ENCODE results near the gene IGFL4.
"Not testable (repeated sequence)": the region's sequence is repeated elsewhere in the genome, so short reads cannot be mapped to it uniquely, and the experiment has no call there.

Gene IGFL4

DNA sequence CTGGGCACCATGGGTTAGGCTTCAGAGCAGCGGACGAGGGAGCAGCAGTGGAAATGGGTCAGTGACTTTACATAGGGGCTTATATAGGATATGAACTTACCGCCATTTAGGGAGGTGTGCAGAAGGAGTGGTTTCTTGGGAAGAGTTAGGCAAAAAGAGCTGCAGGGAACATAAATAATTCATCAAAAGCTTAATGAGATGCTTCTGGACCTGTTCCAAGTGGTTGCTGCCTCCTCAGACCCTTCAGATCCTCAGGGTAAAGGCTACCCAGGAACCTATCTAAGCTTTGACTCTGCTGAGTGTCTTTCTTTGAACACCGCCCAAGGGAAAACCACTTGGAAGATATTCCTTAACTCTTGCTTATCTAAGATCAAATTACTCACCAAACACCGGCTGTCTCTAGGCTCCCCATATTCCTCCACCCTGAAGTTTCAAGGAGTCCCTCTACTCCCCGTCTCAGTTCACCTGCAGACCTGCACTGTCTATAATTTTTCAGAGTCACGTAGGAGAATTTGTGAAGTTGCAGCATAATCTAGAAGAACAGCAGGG is at the start of gene IGFL4:
Gene IGFL4 (minus strand): TSS at position 51 of the 549 bp plus-strand sequence. CDS start 40 bp downstream, at position 11.
- no peak for DNase-seq (ENCODE audit: low read depth, low spot score)

GRCh38 chr19:46090444-46090843 is 49.6 kb upstream of the IGFL4 start:
- DNase-seq (ENCODE audit: low read depth, low spot score), result no peak

DNA sequence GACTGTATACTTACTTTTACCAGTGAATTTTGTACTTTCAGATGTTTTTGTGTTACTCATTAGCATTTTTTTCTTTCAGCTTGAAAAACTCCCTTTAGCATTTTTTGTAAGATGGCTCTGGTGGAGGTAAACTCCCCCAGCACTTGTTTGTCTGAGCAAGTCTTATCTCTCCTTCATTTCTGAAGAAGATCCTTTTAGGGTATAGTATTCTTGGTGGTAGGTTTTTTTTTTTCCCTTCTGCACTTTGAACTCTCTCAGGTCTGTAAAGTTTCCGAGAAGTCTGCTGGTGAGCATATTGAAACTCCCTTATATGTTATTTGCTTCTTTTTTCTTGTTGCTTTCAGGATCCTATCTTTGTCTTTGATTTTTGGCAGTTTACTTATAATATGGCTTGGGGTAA is 48.6 kb upstream of the IGFL4 start:
- no peak for DNase-seq (ENCODE audit: low read depth, low spot score)

DNA sequence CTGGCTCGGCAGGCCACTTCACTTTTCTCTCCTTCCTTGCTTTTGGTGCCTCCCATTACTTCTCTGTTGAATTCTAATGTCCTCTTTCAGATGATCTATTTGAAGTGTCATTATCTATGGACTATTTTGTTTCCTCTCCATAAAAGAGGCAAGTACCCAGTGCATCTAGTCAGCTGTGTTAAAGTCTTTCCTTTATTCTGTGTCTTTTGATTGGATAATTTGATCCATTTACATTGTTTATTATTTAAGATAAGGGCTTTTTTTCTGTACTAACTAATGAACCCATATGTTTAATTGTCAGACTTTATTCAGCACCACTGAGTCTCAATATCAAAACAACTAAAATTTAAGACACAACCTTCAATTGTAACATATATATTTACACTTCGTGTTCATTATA is 47.3 kb upstream of the IGFL4 start:
- DNase-seq (ENCODE audit: low read depth, low spot score), result no peak

GRCh38 chr19:46085888-46086287 is 45.1 kb upstream of the IGFL4 start:
- no peak for DNase-seq (ENCODE audit: low read depth, low spot score)

- DNase-seq (ENCODE audit: low read depth, low spot score), result no peak
These were observed 41.9 kb upstream of the IGFL4 start for GRCh38 chr19:46082728-46083050.

GRCh38 chr19:46081928-46082727 is 41.3 kb upstream of the IGFL4 start:
- DNase-seq (ENCODE audit: low read depth, low spot score), result no peak

DNA sequence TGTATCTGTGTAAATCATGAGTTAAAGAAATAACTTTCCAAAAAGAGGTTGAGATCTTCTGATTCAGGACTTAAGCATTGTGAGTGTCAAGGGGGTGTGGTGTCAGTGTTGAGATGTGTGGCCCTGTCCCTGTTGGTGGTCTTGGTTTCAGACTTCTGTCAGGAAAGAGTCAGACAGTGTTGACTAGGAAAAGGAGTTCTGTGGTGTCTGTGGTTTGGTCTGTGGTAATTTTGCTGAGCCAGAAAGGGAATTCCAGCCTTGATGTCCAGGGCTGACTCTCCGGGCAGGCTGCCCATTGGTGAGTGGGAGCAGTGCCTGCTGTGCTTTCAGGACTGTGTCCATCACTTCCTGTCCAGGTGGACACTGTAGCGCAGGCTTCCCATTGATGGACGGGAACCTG is 39.8 kb upstream of the IGFL4 start:
- peak; percentile 89 for DNase-seq (ENCODE audit: low read depth, low spot score)

DNA sequence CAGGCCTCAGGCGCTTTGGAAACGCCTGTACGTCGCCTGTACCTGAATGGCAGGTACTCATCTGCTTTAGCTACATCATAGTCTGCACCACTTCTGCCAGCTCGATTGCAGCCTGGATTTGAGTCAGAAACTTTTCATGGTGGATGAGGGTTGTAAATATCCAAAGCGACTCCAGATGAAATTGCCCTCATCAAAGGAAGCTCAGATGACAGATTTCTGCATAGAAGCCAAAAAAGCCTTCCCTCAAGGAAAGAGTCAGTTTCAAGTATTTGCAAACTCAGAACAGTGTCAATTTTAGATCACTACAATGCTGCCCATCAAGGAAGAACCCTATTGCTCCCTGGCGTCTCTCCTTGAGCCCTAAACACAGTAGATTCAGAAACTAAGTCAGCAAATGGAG is 38.8 kb upstream of the IGFL4 start:
- no peak for DNase-seq (ENCODE audit: low read depth, low spot score)

DNA sequence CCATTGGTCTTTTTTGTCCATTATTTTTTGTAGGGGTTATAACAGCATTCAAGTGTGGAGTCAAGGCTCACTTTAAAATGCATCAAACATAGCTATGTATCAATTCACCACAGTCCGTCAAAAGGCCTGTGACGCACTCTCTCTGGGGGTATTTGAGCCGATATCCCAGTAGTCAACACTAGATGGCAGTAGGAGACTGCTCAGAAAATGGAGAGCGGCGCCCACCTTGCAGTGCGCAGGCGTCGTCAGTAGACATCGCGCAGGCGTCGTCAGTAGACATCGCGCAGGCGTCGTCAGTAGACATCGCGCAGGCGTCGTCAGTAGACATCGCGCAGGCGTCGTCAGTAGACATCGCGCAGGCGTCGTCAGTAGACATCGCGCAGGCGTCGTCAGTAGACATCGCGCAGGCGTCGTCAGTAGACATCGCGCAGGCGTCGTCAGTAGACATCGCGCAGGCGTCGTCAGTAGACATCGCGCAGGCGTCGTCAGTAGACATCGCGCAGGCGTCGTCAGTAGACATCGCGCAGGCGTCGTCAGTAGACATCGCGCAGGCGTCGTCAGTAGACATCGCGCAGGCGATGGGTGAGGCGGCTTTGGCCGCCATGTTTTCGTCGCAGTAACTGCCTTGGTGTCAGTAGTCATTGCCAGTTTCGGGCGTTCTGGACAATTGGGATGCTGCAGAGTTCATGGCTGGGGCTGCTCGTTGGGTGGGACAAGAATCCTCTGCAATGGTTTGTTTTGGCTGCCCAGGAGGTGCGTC is 38.0 kb upstream of the IGFL4 start:
- not testable (repeated sequence) for DNase-seq (ENCODE audit: low read depth, low spot score)

GRCh38 chr19:46077815-46078167 is 37.0 kb upstream of the IGFL4 start:
- DNase-seq (ENCODE audit: low read depth, low spot score), result no peak

GRCh38 chr19:46076951-46077814 is 36.4 kb upstream of the IGFL4 start:
- no peak for DNase-seq (ENCODE audit: low read depth, low spot score)

DNA sequence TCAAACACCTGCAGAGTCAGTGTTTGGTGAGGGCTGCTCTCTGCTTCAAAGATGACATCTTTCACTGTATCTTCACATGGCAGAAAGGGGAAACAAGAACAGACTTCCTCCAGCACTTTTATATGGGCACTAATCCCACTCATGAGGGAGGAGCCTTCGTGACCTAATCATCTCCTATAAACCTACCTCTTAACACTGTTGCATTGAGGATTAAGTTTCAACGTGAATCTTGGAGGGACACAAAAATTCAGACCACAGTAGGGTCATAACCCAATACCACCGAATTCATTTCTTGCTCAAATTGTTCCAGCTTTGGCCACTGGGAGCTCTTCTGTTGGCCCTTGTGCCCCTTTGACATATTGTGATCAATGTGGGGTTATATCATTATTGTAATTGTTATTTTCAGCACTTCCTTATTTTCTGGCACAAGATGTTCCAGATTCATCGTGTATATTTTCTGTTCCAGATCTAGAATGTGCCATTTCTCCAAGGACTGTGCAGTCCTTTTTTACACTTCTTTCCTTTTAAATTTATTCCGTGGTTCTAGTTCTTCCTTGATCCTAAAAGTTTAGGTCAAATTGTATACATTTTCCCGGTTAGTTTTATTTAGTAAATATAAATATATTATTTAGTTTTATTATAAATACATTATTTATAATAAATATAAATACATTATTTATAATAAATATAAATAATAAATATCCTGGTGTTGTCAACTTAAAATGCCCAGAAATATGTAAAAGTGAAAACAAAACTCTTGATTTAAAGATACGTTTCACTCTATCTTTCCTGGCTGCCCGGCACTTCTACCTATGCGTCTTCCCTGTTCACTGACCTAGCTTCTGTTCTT is 35.5 kb upstream of the IGFL4 start:
- DNase-seq (ENCODE audit: low read depth, low spot score), result no peak

DNA sequence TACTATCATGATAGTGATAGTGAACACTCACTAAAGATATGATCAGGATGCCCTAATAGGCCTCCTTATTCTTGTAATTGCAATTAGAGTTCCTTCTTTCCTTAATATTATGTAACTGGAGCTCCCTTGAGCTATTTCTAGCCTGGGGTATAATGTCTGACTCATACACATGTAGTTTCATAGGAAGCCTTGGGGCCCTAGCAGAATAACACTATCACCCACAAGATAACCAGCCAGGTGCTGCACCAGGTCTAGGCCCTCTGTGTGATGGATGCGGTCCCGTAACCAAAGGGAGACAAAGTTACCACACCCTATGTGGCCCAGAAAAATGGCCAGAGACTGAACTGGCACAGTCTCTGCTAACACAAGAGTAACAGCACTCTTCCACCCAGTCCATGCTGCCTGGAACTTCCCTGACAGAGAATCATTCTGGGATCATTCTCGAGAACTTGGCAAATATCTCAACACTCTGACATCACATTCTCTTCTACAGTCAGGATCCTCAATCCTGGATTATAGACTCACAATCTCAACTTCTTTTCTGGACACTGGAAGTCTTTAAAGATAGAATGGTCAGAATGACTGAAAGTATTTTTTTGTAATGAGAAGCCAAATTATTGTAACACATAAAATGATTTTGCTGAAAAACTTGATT is 32.6 kb upstream of the IGFL4 start:
- DNase-seq (ENCODE audit: low read depth, low spot score), result no peak

DNA sequence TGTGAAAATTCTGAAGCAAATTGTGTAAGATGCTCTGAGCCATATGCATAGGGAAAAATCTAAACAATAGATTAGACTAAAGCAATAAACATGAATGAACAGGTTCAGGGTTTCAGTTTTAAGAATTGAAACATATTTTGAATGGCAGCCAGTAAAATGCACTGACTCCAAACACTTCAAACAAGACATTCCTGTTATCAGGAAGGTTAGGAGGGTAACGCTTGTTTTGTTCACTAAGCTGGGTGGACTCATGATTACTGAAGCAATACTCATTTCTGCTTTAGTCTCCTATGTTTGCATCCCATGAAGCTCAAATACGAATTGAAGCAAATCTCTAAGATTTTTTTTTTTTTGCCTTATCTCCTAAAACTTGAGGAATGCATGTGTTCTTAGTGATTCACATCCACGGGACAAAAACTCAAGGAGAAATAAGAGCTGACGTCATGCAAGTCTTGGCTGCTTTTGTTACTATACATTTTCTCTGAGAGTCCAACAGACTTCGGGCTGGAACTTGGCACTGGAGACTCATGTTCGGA is 29.1 kb upstream of the IGFL4 start:
- DNase-seq (ENCODE audit: low read depth, low spot score), result no peak

- DNase-seq (ENCODE audit: low read depth, low spot score), result no peak
These were observed 27.8 kb upstream of the IGFL4 start for GRCh38 chr19:46068345-46069258.

DNA sequence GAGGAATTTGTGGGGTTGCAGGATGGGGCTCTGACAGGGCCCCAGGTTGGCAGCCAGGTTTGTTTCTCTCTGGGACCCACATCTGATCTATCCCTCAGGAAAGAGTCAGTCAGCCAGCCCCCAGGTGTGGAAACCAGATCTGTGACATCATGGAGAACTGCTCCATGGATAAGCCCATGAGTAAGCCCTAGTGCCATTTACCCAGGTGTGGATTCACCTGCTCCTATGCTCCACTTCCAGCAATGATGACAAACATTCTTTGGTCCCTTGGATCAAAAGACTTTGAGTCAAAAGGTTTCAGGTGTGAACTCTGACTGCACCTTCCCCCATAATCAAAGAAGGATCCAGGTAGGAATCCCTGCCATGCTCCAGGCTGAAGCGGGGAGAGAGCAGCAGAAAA is 26.9 kb upstream of the IGFL4 start:
- DNase-seq (ENCODE audit: low read depth, low spot score), result no peak

DNA sequence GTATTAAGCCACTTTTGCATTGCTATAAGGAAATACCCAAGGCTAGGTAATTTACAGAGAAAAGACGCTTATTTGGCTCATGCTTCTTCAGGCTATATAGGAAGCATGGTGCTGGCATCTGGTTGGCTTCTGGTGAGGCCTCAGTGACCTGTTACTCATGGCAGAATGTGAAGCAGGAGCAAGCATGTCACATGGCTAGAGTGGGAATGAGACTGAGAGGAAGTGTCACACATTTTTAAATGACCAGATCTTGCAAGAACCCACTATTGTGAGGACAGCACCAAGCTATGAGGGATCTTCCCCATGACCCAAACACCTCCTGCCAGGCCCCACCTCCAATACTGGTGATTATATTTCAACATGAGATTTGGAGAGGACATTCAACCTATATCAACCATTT is 25.7 kb upstream of the IGFL4 start:
- DNase-seq (ENCODE audit: low read depth, low spot score), result no peak

DNA sequence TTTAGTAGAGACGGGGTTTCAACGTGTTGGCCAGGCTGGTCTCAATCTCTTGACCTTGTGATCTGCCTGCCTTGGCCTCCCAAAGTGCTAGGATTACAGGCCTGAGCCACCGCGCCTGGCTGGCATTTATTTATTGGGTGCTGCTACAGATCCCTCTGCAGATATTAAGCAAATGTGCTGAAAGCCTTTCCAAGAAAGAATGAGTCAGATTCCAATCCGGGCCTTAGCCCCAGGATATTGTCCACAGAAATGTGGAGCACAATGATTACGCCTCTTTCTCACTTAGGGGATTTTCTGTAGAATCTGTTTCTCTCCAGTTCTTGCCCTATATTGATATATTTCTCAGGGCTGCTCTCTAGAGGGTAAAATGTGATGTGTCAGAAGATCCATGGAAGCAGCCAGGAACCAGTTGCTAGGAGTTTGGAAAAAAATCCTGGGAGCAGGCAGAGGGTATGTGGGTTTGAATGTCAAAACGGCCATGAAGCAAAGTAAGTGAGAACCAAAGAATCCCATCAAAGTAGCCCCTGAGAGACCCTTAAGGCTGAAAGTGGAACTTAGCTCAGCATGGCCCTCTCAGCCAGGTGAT is 24.8 kb upstream of the IGFL4 start:
- no peak for DNase-seq (ENCODE audit: low read depth, low spot score)
